MG63 (cell line): ENCODE data around the gene TREH. TPM values are rescaled to one million over a fixed set of nuclear protein-coding genes. Genes with fewer than 3 reads are reported as not detected.

ENCODE experiments used
- total RNA-seq: library from RNA; depleted of rRNA; stranded (reverse); fragments of >200 nt; shearing (Covaris generic); gene quantifications from 2 replicates; pipeline ENCODE4 v1.2.3, GENCODE V29; 2014; ENCODE audit warnings: low replicate concordance; rRNA removed

Gene TREH
- total RNA-seq, 1 experiment from 2014 or later, result not detected

Other genes with a start within 250 kb of the TREH start
- 6.5 and 11.9 TPM in 2 replicates for gene KMT2A, start 243.2 kb downstream of the TREH start, total RNA-seq
- gene TTC36, start 152.2 kb downstream of the TREH start, total RNA-seq, result not detected in 2 replicates
- 0.89 TPM in 1 of 2 replicates, not detected in the other for gene TMEM25, start 148.5 kb downstream of the TREH start, total RNA-seq
- 41.0 and 214 TPM in 2 replicates for gene IFT46, start 113.7 kb downstream of the TREH start, total RNA-seq
- gene ARCN1, start 107.2 kb downstream of the TREH start, total RNA-seq, result 92.2 and 122 TPM in 2 replicates
- gene PHLDB1, start 72.0 kb downstream of the TREH start, total RNA-seq, result 55.3 and 58.4 TPM in 2 replicates
- 51.6 and 77.3 TPM in 2 replicates for gene DDX6, start 111.5 kb upstream of the TREH start, total RNA-seq
- not detected in 2 replicates for gene CXCR5, start 204.2 kb upstream of the TREH start, total RNA-seq
- 1.8 and 2.3 TPM in 2 replicates for gene BCL9L, start 246.3 kb upstream of the TREH start, total RNA-seq